HepG2 (cell line): Measurements from ENCODE around the gene HFM1. TPM values are rescaled to one million over a fixed set of nuclear protein-coding genes. Genes with fewer than 3 reads are reported as not detected.
"Not testable (repeated sequence)": the region's sequence is repeated elsewhere in the genome, so short reads cannot be mapped to it uniquely, and the experiment has no call there.

Source experiments
- ATAC-seq: fragments of 200-7000 bp; cut with Tn5 transposase; 3 replicates; pipeline ENCODE4 v1.9.1; 2020; ENCODE audit warnings: mild to moderate bottlenecking, moderate library complexity
- BruUV-seq: library from RNA; stranded (reverse); fragments of 400-500 nt; replicated peaks from 2 replicates; lab custom pipeline; 2021; lab: Mats Ljungman, UMichigan
- CTCF ChIA-PET: fragments of 300-600 bp; formaldehyde crosslinking; extraction: SDS; loops from one replicate; lab custom pipeline; 2021; ENCODE audit warnings: low total read pairs, inconsistent platforms, low intra/inter-chr PET ratio; lab: Yijun Ruan, JAX
- POLR2A ChIA-PET: fragments of 350-600 bp; sonication (Branson Sonifier 250); formaldehyde crosslinking; loops from one replicate; lab custom pipeline; 2020; ENCODE audit warnings: antibody characterized with exemption, inconsistent platforms; lab: Yijun Ruan, JAX
- DNase-seq: peaks from one replicate; pipeline ENCODE4 v3.0.0-alpha.2; 2015; ENCODE audit warnings: low spot score
- FAIRE-seq: peaks from 3 replicates; lab custom pipeline; 2011; peaks lifted over from hg19 to GRCh38; lab: Jason Lieb, UNC
- H2AFZ ChIP-seq: one replicate; pipeline ENCODE4 v1.6.1; 2011; ENCODE audit warnings: low read length, inconsistent platforms
- H3K27ac ChIP-seq: fragments of 300-600 bp; 3 replicates; pipeline ENCODE4 v1.8.0; 2011; ENCODE audit warnings: mixed run types, mild to moderate bottlenecking, mixed read lengths, low read length, inconsistent platforms; ENCODE audit not compliant: insufficient read depth; ENCODE audit errors: extremely low read length
- H3K27me3 ChIP-seq, 2 experiments: fragments of 200-600 bp in 1 of 2; 2 replicates in 1 of 2; 3 replicates in 1 of 2; pipeline versions ENCODE4 v1.6.0 to v1.8.0; 2011; ENCODE audit warnings: low read length in 2 of 2, mild to moderate bottlenecking in 2 of 2, moderate library complexity in 2 of 2, inconsistent platforms in 1 of 2; ENCODE audit not compliant: insufficient read depth in 2 of 2, control insufficient read depth in 1 of 2
- H3K36me3 ChIP-seq, 2 experiments: fragments of 200-600 bp in 1 of 2; replicated peaks in 1 of 2; 2 replicates in 1 of 2; 3 replicates in 1 of 2; pipeline versions ENCODE4 v1.5.1 to v1.8.0; 2011; ENCODE audit warnings: low read length in 2 of 2, inconsistent platforms in 1 of 2; ENCODE audit not compliant: insufficient read depth in 2 of 2, control insufficient read depth in 1 of 2
- H3K4me1 ChIP-seq: 2 replicates; pipeline ENCODE4 v1.5.1; 2012; ENCODE audit warnings: low read length, inconsistent platforms; ENCODE audit not compliant: insufficient read depth
- H3K4me2 ChIP-seq: 2 replicates; pipeline ENCODE4 v1.6.0; 2011; ENCODE audit warnings: low read depth, low read length, inconsistent platforms
- H3K4me3 ChIP-seq, 3 experiments: fragments of 200-600 bp in 1 of 3; sonication (generic), shearing (Covaris generic) in 1 of 3; replicated peaks in 1 of 3; 2 replicates each; pipeline ENCODE4 v1.5.1; 2011 to 2016; ENCODE audit warnings: low read length in 3 of 3, inconsistent platforms in 2 of 3, low read depth in 2 of 3, mild to moderate bottlenecking in 2 of 3, control low read depth in 1 of 3, mixed read lengths in 1 of 3; ENCODE audit not compliant: insufficient read depth in 1 of 3
- H3K79me2 ChIP-seq: one replicate; pipeline ENCODE4 v1.6.1; 2011; ENCODE audit warnings: low read length, inconsistent platforms; ENCODE audit not compliant: insufficient read depth
- H3K9ac ChIP-seq: 2 replicates; pipeline ENCODE4 v1.6.0; 2011; ENCODE audit warnings: mild to moderate bottlenecking, low read depth, low read length, inconsistent platforms; ENCODE audit not compliant: insufficient read depth
- H3K9me3 ChIP-seq: 2 replicates; pipeline ENCODE4 v1.5.1; 2012; ENCODE audit warnings: mild to moderate bottlenecking, low read length
- H4K20me1 ChIP-seq: 2 replicates; pipeline ENCODE4 v1.6.0; 2011; ENCODE audit warnings: inconsistent platforms, mild to moderate bottlenecking, low read length, moderate library complexity; ENCODE audit not compliant: insufficient read depth
- CTCF ChIP-seq: sonication (generic); formaldehyde crosslinking; IDR thresholded peaks from 2 replicates; pipeline ENCODE4 v1.5.0; 2020; ENCODE audit warnings: mild to moderate bottlenecking, missing genetic modification reagents, moderate library complexity
- MXD4 ChIP-seq: IDR thresholded peaks from 2 replicates; pipeline ENCODE4 v1.6.1; 2016; ENCODE audit warnings: mild to moderate bottlenecking, missing biosample characterization, missing genetic modification reagents
- ZNF260 ChIP-seq: sonication (generic); formaldehyde crosslinking; IDR thresholded peaks from 2 replicates; pipeline ENCODE4 v1.4.0; 2020; ENCODE audit warnings: missing genetic modification reagents, low read depth, mild to moderate bottlenecking, borderline replicate concordance
- ZNF33B ChIP-seq: sonication (generic); formaldehyde crosslinking; IDR thresholded peaks from 2 replicates; pipeline ENCODE4 v1.5.1; 2020; ENCODE audit warnings: mild to moderate bottlenecking, missing genetic modification reagents
- ZNF460 ChIP-seq: sonication (generic); formaldehyde crosslinking; IDR thresholded peaks from 2 replicates; pipeline ENCODE4 v1.5.1; 2020; ENCODE audit warnings: missing genetic modification reagents, mild to moderate bottlenecking, borderline replicate concordance
- ZNF564 ChIP-seq: sonication (generic); formaldehyde crosslinking; IDR thresholded peaks from 2 replicates; pipeline ENCODE4 v1.8.1; 2023; ENCODE audit warnings: mild to moderate bottlenecking, missing genetic modification reagents
- WGBS: methylation state at CpG from one replicate; pipeline ENCODE4 v1.1.6; 2017; ENCODE audit warnings: low lambda C conversion rate; 5-methylcytosine and 5-hydroxymethylcytosine counted together
- in situ Hi-C: cut with HindIII; loops from 2 replicates; pipeline ENCODE4 v1.10.0; 2017; ENCODE audit warnings: low pct_unique_long_range_greater_than_20kb; ENCODE audit not compliant: extremely low pct_ligation_motif_present
- intact Hi-C: fragments of 100-400 bp; cut with micrococcal nuclease; formaldehyde crosslinking; loops from one replicate; pipeline ENCODE4 v1.10.0; 2022; ENCODE audit not compliant: unreplicated experiment
- polyA plus RNA-seq, 8 experiments: library from polyadenylated mRNA; depleted of rRNA in 3 of 8; stranded (reverse) in 7 of 8; unstranded in 1 of 8; fragments of >200 nt; fragmentation: Illumina TruSeq in 4 of 8; extraction: Trizol in 4 of 8; gene quantifications; 2 replicates each; pipeline versions ENCODE4 v1.2.1 to v1.2.3, GENCODE V29; 2011 to 2016; ENCODE audit warnings: low read depth in 4 of 8, missing spikeins in 1 of 8, mixed read lengths in 1 of 8; ENCODE audit not compliant: insufficient read depth in 1 of 8
- total RNA-seq, 5 experiments: library from RNA; depleted of rRNA; stranded (reverse); fragments of >200 nt; fragmentation: Illumina TruSeq; extraction: Trizol; gene quantifications; 2 replicates each; pipeline ENCODE4 v1.2.3, GENCODE V29; 2016; ENCODE audit warnings: low read depth in 1 of 5
- TF ChIP-seq, protein P1 (sequence below): sonication (generic); formaldehyde crosslinking; IDR thresholded peaks from 2 replicates; pipeline ENCODE4 v1.5.1; 2020; ENCODE audit warnings: missing genetic modification reagents, mild to moderate bottlenecking, borderline replicate concordance

Gene HFM1
- total and polyA plus RNA-seq, 2 of the 13 experiments (the other 11 are each of a cell fraction or from before 2014, with no cell fraction given) = 0.29 to 1.4 TPM

GRCh38 chr1:91428182-91428798, 23.7 kb upstream of the HFM1 start:
- ATAC-seq = peak; percentile 36; the same call in 2 of the 3 replicates
- ChIA-PET CTCF (no interaction called here), POLR2A (no interaction called here)
- Histone ChIP-seq H4K20me1 (no peaks in the 10 kb centered on the region), H3K27me3 (no peaks in the 10 kb centered on the region), H3K4me2 (peak overlapping the region; percentile 12; the same call in 1 of the 2 replicates), H3K9me3 (no peaks in the 10 kb centered on the region), H3K79me2 (no peaks in the 10 kb centered on the region), H3K36me3 (no peaks in the 10 kb centered on the region), H2AFZ (no peak overlapping the region), H3K27ac (no peak overlapping the region), H3K9ac (no peak overlapping the region), H3K4me1 (no peaks in the 10 kb centered on the region), H3K4me3 (no peak overlapping the region)
- in situ Hi-C loops (no loop called here), intact Hi-C loops (no loop called here)
- 6% methylated on average over 3 of the region's 13 CpGs for WGBS
- no peak for DNase-seq
- no peak for TF ChIP-seq MXD4 (CRISPR knock-in tag)
- no peak for TF ChIP-seq ZNF460 (CRISPR knock-in tag)
- no peak for TF ChIP-seq ZNF33B (CRISPR knock-in tag)
- TF ChIP-seq ZNF564 = no peak
- TF ChIP-seq, protein P1, sequence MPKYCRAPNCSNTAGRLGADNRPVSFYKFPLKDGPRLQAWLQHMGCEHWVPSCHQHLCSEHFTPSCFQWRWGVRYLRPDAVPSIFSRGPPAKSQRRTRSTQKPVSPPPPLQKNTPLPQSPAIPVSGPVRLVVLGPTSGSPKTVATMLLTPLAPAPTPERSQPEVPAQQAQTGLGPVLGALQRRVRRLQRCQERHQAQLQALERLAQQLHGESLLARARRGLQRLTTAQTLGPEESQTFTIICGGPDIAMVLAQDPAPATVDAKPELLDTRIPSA = no peak
- FAIRE-seq = no peak
- BruUV-seq = no TSS peak

- Histone ChIP-seq H3K27me3 (no peaks in the 10 kb centered on the region), H3K36me3 (no peaks in the 10 kb centered on the region), H3K4me3 (no peak overlapping the region), H3K79me2 (no peaks in the 10 kb centered on the region), H3K27ac (no peak overlapping the region), H3K9me3 (no peaks in the 10 kb centered on the region), H2AFZ (no peak overlapping the region), H3K4me1 (no peaks in the 10 kb centered on the region), H4K20me1 (no peaks in the 10 kb centered on the region), H3K9ac (no peak overlapping the region), H3K4me2 (0 out of 2 replicates have a peak overlapping the region, but pooled peaks have one; percentile 12)
- CTCF ChIA-PET = no interaction called here
- POLR2A ChIA-PET = no interaction called here
- BruUV-seq = no TSS peak
- DNase-seq = no peak
- ATAC-seq = peak; percentile 42; the same call in 2 of the 3 replicates
- intact Hi-C loops = no loop called here
- no peak for TF ChIP-seq ZNF260 (CRISPR knock-in tag)
- TF ChIP-seq CTCF (CRISPR knock-in tag) = peak; percentile 19; the same call in 1 of the 2 replicates
- no peak for FAIRE-seq
- in situ Hi-C loops = no loop called here
- WGBS = 8% methylated on average over 2 of the region's 13 CpGs
Measured at GRCh38 chr1:91427741-91428140, 23.1 kb upstream of the HFM1 start.

GRCh38 chr1:91422523-91422922, 17.9 kb upstream of the HFM1 start:
- BruUV-seq, H3K27ac ChIP-seq, H3K4me1 ChIP-seq, ATAC-seq, H3K27me3 ChIP-seq, H3K9ac ChIP-seq, DNase-seq, FAIRE-seq, H3K79me2 ChIP-seq, H3K9me3 ChIP-seq, intact Hi-C loops, H2AFZ ChIP-seq, H3K4me2 ChIP-seq, H3K36me3 ChIP-seq, POLR2A ChIA-PET, in situ Hi-C loops, H4K20me1 ChIP-seq, CTCF ChIA-PET, H3K4me3 ChIP-seq: not testable (repeated sequence)
- WGBS = 3% methylated on average over 4 of the region's 4 CpGs
